Gastroesophageal sphincter (tissue), 4 donors: ENCODE measurements around the gene GTPBP2. TPM values are rescaled to one million over a fixed set of nuclear protein-coding genes. Genes with fewer than 3 reads are reported as not detected.
A peak's percentile ranks its signal among the peaks of the same experiment; 100 is the strongest.

Experiments used
- ATAC-seq: fragments of 150-250 bp; one replicate; pipeline ENCODE4 v1.9.1; 2016; ENCODE audit warnings: mild to moderate bottlenecking, moderate library complexity
- H3K27ac ChIP-seq, 4 donors: fragments of 200-600 bp; sonication (generic) in 3 of 4; 1 replicate in 3 of 4; 2 replicates in 1 of 4; pipeline ENCODE4 v1.5.1; 2016 to 2019
- H3K27me3 ChIP-seq: fragments of 200-600 bp; sonication (generic); one replicate; pipeline ENCODE4 v1.5.1; 2019
- H3K36me3 ChIP-seq, 2 donors: fragments of 200-600 bp; sonication (generic); one replicate each; pipeline ENCODE4 v1.5.1; 2019; ENCODE audit warnings: control low read depth in 1 of 2
- H3K4me1 ChIP-seq, 3 donors: fragments of 200-600 bp; sonication (generic); 1 replicate in 2 of 3; 2 replicates in 1 of 3; pipeline ENCODE4 v1.5.1; 2016 to 2019; ENCODE audit warnings: control low read depth in 2 of 3
- H3K4me3 ChIP-seq, 2 donors: fragments of 200-600 bp; sonication (generic); one replicate each; pipeline ENCODE4 v1.5.1; 2019; ENCODE audit warnings: mild to moderate bottlenecking in 1 of 2, moderate library complexity in 1 of 2
- H3K9me3 ChIP-seq, 3 donors: fragments of 200-600 bp; sonication (generic); one replicate each; pipeline ENCODE4 v1.5.1; 2017 to 2019; ENCODE audit warnings: control low read depth in 2 of 3
- CTCF ChIP-seq, 4 experiments: fragments of 200-600 bp in 2 of 4; fragments of 450-650 bp in 2 of 4; sonication (generic) in 1 of 4; IDR thresholded peaks; one replicate each; pipeline ENCODE4 v1.5.1; 2017 to 2019; ENCODE audit warnings: antibody characterized with exemption in 4 of 4, mild to moderate bottlenecking in 2 of 4, moderate library complexity in 2 of 4
- EP300 ChIP-seq: sonication (generic); formaldehyde crosslinking; IDR thresholded peaks from one replicate; pipeline ENCODE4 v1.6.1; 2017; ENCODE audit warnings: antibody characterized with exemption, mild to moderate bottlenecking
- POLR2A ChIP-seq, 2 donors: fragments of 450-650 bp; IDR thresholded peaks; one replicate each; pipeline ENCODE4 v1.6.1; 2017; ENCODE audit warnings: antibody characterized with exemption in 2 of 2, mild to moderate bottlenecking in 2 of 2, moderate library complexity in 1 of 2
- POLR2AphosphoS5 ChIP-seq: sonication (generic); formaldehyde crosslinking; IDR thresholded peaks from one replicate; pipeline ENCODE4 v1.6.1; 2017; ENCODE audit warnings: antibody characterized with exemption
- WGBS, 2 donors: methylation state at CpG; one replicate each; pipeline ENCODE4 v1.1.5; 2018; ENCODE audit warnings: low coverage in 1 of 2; 5-methylcytosine and 5-hydroxymethylcytosine counted together
- total RNA-seq, 4 donors: library from RNA; depleted of rRNA; stranded (reverse); fragments of >200 nt; gene quantifications; one replicate each; pipeline ENCODE4 v1.1.0, GENCODE V29; 2016

GTPBP2 gene
- total RNA-seq, 4 donors from 2014 or later: 28.8 to 44.5 (median 31.4) TPM

DNA sequence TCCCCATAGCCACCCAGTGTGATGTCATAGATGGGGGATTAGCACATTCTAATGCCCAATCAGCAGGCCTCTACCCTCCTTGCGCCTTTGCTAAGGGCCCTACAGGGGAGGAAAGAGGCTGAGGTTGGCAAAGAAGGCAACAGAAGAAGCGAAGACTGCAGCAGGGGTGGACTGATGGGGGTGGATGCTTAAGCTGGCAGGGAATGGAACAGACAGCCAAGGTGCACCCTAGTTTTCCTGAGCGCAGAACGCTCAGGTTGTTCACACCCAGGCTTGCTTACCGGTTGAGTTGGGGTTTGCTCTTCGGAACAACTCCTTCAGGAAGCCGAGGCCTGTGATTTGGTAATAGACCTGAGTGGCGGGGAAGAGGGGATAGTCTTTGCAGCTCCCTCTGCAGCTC lies 45.9 kb upstream of the GTPBP2 start:
- H3K4me3 ChIP-seq: no peak overlapping the region
- H3K36me3 ChIP-seq: peaks cover 0 to 97% of the 10 kb centered on the region in 2 donors
- 93 to 100% methylated on average over 4 to 7 of the region's 8 CpGs for WGBS, 2 donors
- TF ChIP-seq POLR2A (IDR thresholded peaks at IDR 0.05) (no peak), POLR2AphosphoS5 (no peak), EP300 (no peak), CTCF (IDR thresholded peaks at IDR 0.05) (no peak)
- H3K27me3 ChIP-seq: no peaks in the 10 kb centered on the region
- H3K4me1 ChIP-seq: peaks cover 0 to 35% (median 3%) of the 10 kb centered on the region in 3 donors
- no peaks in the 10 kb centered on the region for H3K9me3 ChIP-seq
- no peak overlapping the region for H3K27ac ChIP-seq
- no peak for ATAC-seq

DNA sequence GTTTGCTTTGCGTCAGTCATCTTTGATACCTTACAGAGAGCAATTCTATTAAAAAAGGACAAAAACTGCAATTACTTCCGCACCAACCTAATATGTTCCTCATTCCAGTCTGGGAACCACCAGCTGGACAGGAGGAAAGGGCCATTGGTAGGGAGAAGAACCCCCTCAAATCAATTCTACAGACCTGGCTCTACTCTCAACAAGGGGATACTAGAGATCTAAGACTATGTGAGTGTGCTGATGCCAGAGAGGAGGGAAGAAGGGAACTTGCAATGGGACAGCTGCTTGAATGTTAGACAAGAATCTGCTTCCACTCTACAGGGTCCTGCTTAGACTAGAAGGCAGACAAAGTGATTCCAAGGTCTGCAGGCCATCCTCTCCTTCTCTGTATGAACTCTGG lies 45.2 kb upstream of the GTPBP2 start:
- H3K4me3 ChIP-seq: no peak overlapping the region
- H3K36me3 ChIP-seq: peaks cover 0 to 91% of the 10 kb centered on the region in 2 donors
- no peak for ATAC-seq
- H3K9me3 ChIP-seq: no peaks in the 10 kb centered on the region
- peaks cover 0 to 41% (median 7%) of the 10 kb centered on the region in 3 donors for H3K4me1 ChIP-seq
- TF ChIP-seq POLR2AphosphoS5 (no peak), POLR2A (IDR thresholded peaks at IDR 0.05) (no peak), EP300 (no peak), CTCF (IDR thresholded peaks at IDR 0.05) (no peak)
- H3K27me3 ChIP-seq: no peaks in the 10 kb centered on the region
- no peak overlapping the region for H3K27ac ChIP-seq
- 100% methylated on average over 1 of the region's 2 CpGs; no CpG with 5 or more reads in 1 of the 2 donors for WGBS, 2 donors

DNA sequence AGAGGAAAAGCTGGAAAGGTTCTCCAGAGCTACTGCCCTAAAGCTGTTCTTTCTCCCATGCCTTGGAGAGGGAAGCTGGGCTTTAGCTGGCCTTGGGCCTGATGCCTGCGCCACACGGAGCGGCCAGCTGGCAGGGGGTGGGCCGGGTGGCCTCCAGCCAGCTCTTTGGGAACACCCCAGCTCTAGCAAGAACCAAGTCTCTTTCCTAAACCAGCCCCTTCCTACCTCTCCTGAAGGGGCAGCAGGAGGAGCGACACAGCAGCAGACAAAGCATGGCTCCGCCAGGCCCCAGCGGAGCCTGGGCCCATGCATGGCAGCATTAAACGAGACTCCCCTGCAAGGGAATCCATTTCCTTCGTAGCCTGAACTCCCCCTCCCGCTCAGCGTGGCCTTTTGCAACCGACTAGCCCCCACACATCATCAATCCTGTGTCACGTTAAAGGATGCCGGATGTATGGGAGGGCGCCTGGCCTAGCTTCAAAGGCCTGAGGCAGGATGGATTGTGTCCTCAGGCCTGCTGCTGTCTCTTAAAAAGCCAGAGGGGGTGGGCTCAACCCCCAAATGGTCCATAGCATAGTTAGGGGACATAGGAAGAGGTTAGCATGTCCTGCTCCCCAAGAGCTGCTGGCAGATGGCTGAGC lies 44.5 kb upstream of the GTPBP2 start:
- Histone ChIP-seq H3K4me3 (no peak overlapping the region), H3K36me3 (peaks cover 0 to 83% of the 10 kb centered on the region in 2 donors), H3K27me3 (no peaks in the 10 kb centered on the region), H3K9me3 (no peaks in the 10 kb centered on the region), H3K4me1 (peaks cover 0 to 49% (median 14%) of the 10 kb centered on the region in 3 donors), H3K27ac (peak overlapping the region in 1 of 4 donors; percentile 47)
- 70% methylated on average over 2 of the region's 15 CpGs; no CpG with 5 or more reads in 1 of the 2 donors for WGBS, 2 donors
- TF ChIP-seq POLR2AphosphoS5: no peak
- no peak for TF ChIP-seq POLR2A (IDR thresholded peaks at IDR 0.05)
- no peak for TF ChIP-seq EP300
- TF ChIP-seq CTCF (IDR thresholded peaks at IDR 0.05): no peak
- ATAC-seq: no peak

DNA sequence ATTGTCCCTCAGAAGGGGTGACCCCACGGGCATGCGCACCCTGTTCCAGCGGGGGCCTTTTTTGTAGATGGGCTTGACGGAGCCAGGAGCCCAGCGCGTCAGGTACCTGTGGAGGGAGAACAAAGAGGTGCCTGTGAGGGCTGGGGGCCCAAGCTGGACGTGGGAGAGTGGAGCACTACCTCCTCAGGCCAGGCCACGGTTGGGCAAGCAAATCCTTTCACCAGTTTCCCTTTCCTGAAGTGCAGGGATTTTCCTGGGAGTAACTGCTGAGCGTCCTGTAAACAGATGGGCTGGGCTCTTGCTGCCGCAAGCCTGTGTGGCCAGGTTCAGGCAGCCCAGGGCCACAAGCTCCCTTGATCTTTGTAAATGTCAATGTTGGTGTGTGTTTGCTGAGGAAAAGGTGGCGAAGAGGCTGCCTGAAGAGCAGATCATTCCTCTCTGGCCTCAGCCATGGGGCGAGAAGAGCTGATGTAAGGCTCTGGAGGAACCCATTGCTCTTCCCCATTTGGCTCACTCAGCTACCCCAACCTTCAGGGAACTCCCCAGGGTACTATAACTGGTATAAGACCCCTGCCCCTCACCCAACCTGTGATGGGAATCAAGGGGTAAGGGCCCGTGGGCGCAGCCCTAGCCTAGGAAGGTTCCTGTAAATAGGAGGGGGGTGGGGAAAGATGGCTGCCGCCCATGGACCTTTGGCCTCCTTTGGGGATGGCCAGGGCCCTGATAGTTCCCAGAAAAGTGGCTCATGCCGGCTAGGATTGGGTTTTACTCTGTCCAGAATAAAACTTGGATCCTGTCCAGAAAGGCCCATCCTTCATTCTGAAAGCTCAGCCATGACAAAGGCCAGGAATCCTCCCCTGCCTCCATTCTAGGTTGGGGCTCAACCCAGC lies 43.0 kb upstream of the GTPBP2 start:
- TF ChIP-seq POLR2A (IDR thresholded peaks at IDR 0.05) (no peak), EP300 (no peak)
- H3K9me3 ChIP-seq: no peaks in the 10 kb centered on the region
- H3K4me3 ChIP-seq: no peak overlapping the region
- WGBS, 2 donors: 42 to 60% methylated on average over 2 of the region's 16 CpGs
- H3K36me3 ChIP-seq: peaks cover 0 to 68% of the 10 kb centered on the region in 2 donors
- H3K4me1 ChIP-seq: peaks cover 0 to 64% (median 27%) of the 10 kb centered on the region in 3 donors
- ATAC-seq: peak; percentile 14
- H3K27ac ChIP-seq: peak overlapping the region in 3 of 4 donors; percentile 10 to 46 (median 24)
- no peaks in the 10 kb centered on the region for H3K27me3 ChIP-seq

DNA sequence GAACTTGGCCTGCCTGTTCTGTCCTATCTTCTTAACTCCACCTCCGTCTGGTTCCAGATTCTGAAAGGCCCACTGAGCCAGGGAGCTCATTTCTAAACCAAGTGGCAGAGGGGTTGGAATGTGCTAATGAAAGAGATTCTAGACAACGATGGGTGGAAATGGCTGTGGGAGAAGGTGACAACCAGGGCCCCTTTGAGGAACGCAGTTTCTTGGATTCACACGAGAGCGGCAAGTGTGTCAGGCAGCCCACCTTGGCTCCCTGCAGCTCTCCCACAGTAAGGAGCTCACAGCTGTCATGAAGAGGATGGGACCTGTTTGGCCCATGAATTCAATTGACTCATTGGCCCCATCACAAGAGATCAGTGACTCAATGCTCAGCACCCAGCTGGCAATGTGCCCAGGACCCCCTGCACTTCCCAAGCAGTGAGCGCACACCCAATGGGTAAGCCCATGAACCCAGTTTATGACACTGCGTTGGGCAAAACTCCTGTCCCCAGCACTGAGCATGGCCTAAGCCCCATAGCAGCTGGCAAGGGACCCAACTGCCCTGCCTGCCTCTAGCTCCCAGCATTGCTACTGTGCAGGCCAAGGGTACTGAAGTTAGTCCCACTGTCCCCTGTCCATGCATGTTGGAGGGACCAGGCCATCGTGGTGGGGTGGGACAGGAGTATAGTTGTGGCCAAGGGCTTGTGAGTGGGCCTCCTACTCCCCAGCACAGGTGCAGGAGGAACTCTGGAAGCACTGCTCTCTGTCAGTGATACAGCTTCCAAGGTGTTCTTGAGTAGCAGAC lies 42.1 kb upstream of the GTPBP2 start:
- WGBS, 2 donors: 89% methylated on average over 5 of the region's 8 CpGs; no CpG with 5 or more reads in 1 of the 2 donors
- TF ChIP-seq POLR2AphosphoS5: no peak
- TF ChIP-seq POLR2A (IDR thresholded peaks at IDR 0.05): no peak
- TF ChIP-seq CTCF (IDR thresholded peaks at IDR 0.05): no peak
- no peak for TF ChIP-seq EP300
- no peak overlapping the region for H3K27ac ChIP-seq
- peaks cover 0 to 60% of the 10 kb centered on the region in 2 donors for H3K36me3 ChIP-seq
- peaks cover 0 to 65% (median 27%) of the 10 kb centered on the region in 3 donors for H3K4me1 ChIP-seq
- H3K4me3 ChIP-seq: no peak overlapping the region
- no peaks in the 10 kb centered on the region for H3K27me3 ChIP-seq
- no peaks in the 10 kb centered on the region for H3K9me3 ChIP-seq
- no peak for ATAC-seq
